Adrenal gland (tissue), 5 donors: ENCODE data around the gene TDRD3.

Experiments used
- CTCF ChIP-seq, 6 experiments: fragments of 450-650 bp in 4 of 6; fragments of 200-600 bp in 2 of 6; sonication (generic) in 1 of 6; IDR thresholded peaks; 1 replicate in 5 of 6; 2 replicates in 1 of 6; pipeline versions ENCODE4 v1.5.1 to v1.8.0; 2016 to 2021; ENCODE audit warnings: antibody characterized with exemption in 6 of 6, mild to moderate bottlenecking in 2 of 6, moderate library complexity in 1 of 6
- POLR2A ChIP-seq, 2 donors: fragments of 450-650 bp; IDR thresholded peaks; one replicate each; pipeline ENCODE4 v1.6.1; 2017; ENCODE audit warnings: antibody characterized with exemption in 2 of 2, mild to moderate bottlenecking in 2 of 2, moderate library complexity in 1 of 2
- donor health status: DM: no; HTN: no; CAD: no.

- TF ChIP-seq CTCF (IDR thresholded peaks at IDR 0.05) (no peak), POLR2A (IDR thresholded peaks at IDR 0.05) (peak; percentile 53 to 69)
These were observed 821 bp downstream of the TDRD3 start for GRCh38 chr13:60397704-60398378.
